GM18951 (cell line): ENCODE results near the gene LACTB.

Experiments used
- POLR2A ChIP-seq: IDR thresholded peaks from 4 replicates; pipeline ENCODE4 v1.6.1; 2011; ENCODE audit warnings: mild to moderate bottlenecking; ENCODE audit not compliant: insufficient read length, insufficient read depth; ENCODE audit errors: extremely low read depth
- in situ Hi-C: fragments of 300-500 bp; cut with MboI; formaldehyde crosslinking; loops from one replicate; pipeline ENCODE4 v1.12.0; 2022; ENCODE audit warnings: low sequenced_read_pairs, mixed read lengths, inconsistent platforms; ENCODE audit not compliant: unreplicated experiment

The LACTB gene

DNA sequence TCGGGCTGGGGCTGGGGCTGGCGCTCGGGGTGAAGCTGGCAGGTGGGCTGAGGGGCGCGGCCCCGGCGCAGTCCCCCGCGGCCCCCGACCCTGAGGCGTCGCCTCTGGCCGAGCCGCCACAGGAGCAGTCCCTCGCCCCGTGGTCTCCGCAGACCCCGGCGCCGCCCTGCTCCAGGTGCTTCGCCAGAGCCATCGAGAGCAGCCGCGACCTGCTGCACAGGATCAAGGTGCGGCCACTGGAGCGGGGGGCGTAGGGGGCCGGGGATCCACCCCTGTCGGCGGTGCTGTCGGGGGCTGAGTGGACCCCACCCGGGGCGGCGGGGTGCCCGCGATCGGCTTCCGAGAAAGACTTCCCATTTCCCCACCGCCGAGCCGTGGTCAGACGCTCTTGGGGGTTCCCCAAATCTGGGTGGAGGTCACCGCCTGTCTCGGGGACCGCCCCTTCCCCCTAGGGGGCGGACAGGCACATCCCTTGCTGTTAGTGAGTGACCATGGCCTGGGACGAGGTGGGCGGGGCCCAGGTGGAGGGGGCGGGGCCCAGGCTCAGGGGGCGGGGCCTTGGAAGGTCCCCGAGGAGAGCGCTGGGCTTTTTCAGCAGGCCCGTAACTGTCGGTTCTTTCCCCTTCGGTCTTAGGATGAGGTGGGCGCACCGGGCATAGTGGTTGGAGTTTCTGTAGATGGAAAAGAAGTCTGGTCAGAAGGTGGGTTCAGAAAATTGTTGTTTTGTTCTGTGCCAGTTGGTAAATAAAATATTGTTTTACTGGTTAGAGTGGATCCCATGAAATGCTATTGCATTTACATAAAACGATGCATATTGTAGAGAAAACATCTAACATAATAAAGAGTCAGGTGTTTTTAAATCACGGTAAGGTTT, 578 bp downstream of the LACTB start:
- no peak for TF ChIP-seq POLR2A
- in situ Hi-C loops, result no loop called here

- in situ Hi-C loops, result no loop called here
- no peak for TF ChIP-seq POLR2A
Measured at GRCh38 chr15:63124506-63124905, 2.8 kb downstream of the LACTB start.

- in situ Hi-C loops, result no loop called here
- no peak for TF ChIP-seq POLR2A
Measured at GRCh38 chr15:63126726-63127125, 5.1 kb downstream of the LACTB start.

DNA sequence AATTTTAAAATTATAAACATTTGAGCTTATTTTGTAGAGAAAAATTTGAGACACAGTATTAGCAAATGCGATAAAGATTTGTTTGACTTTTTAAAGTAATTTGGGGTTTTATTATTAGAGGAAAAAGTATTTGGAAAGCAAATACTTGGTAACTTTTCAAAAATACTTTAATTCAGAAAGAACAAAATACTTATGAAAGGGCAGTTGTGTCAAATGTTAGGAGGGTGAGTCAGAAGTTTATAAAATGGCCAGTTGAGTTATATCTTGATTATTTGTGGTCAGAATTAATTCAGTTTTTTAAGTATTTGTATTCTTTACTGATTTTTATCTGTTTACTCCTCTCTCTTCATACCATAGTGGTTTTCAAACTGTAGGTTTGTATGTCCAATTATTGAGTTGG, 12.1 kb downstream of the LACTB start:
- in situ Hi-C loops, result no loop called here
- TF ChIP-seq POLR2A, result no peak

GRCh38 chr15:63134245-63134985, 12.8 kb downstream of the LACTB start:
- in situ Hi-C loops, result no loop called here
- no peak for TF ChIP-seq POLR2A

- TF ChIP-seq POLR2A, result no peak
- in situ Hi-C loops, result no loop called here
Measured at GRCh38 chr15:63135281-63135680, 13.6 kb downstream of the LACTB start.

GRCh38 chr15:63135804-63136203, 14.1 kb downstream of the LACTB start:
- no peak for TF ChIP-seq POLR2A
- in situ Hi-C loops, result no loop called here

DNA sequence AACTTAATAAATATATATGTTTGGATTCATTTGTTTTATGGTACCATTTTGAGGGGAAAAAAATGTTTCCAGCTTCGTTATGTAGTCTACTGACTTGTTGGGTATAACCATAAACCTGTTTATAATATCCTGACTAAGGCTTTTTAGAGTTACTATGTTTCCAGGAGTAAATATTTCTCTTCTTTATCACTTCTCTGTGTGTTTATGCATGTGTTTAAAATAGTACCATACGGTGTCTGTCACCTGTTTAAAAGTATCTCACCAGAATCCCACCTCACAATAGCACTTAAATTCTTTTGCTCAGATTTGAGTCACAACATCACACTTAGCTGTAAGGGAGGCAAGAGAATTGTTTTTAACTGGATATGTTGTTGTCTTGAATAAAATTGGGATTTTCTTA, 15.1 kb downstream of the LACTB start:
- in situ Hi-C loops, result no loop called here

GRCh38 chr15:63140936-63141335, 19.3 kb downstream of the LACTB start:
- in situ Hi-C loops, result no loop called here
- TF ChIP-seq POLR2A, result no peak

More for the DNA sequence above, 15.1 kb downstream of the LACTB start:
- no peak for TF ChIP-seq POLR2A

DNA sequence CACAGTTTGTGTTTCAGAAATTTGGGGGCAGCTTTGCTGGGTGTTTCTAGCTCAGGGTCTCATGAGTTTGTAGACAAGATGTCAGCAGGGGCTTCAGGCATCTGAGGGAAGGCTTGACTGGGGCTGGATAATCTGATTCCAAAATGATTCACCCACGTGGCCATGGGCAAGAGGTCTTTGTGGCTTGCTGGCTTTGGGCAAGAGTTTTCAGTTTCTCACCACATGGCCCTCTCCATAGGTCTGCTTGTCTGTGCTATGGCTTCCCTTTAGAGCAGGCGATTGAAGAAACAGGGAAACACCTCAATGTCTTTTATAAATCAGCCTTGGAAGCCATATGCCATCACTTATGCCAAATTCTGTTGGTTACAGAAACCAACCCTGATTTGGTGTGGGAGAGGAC, 23.8 kb downstream of the LACTB start:
- in situ Hi-C loops, result no loop called here
- no peak for TF ChIP-seq POLR2A

- TF ChIP-seq POLR2A, result no peak
- in situ Hi-C loops, result no loop called here
Measured at GRCh38 chr15:63146684-63147083, 25.0 kb downstream of the LACTB start.

GRCh38 chr15:63151665-63152064, 30.0 kb downstream of the LACTB start:
- no peak for TF ChIP-seq POLR2A
- in situ Hi-C loops, result no loop called here

DNA sequence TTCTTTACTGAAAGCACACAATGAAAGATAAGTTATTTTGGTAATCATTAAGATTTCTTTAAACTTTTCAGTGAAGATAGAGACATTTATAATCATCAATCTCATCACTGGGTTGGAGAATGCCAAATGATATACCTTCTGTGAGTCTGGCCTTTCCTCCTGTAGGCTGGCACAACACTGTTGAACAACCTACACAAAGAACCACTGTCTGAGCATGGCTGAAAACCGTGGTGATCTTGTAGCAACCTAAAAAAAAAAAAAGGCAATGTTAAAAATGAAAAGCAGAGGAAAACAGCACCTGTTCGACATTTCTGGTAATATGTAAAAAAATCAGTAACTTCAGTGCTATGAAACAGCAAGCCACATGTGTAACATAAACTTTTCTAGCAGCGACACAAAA, 33.8 kb downstream of the LACTB start:
- in situ Hi-C loops, result no loop called here
- TF ChIP-seq POLR2A, result no peak

DNA sequence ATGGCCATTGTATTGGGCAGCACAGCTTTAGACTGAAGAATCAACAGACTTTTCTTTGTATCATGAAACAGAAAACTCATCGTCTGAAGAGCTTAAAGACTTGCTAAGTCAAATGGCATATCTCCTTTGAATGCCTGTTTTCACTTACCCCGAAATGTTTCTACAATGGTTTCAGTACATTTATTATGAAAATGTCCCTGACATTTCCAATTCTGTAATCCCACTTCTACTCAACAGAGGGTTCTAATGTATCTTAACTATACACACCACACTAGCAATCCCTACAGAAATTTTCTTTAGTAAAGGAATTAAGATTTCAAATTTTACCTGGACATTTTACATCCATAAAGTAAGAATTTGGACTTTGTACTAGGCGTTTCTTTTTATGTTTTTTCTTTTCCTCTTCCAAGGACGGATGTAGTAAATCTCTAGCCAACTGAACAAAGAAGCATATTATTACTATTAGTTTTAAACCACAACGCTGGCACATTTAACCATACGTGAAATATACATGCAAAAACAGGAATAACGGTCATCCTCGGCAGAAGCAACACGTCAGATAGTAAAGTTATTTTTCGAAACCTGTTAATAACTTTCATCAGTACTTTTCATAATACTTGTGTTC, 34.5 kb downstream of the LACTB start:
- in situ Hi-C loops, result no loop called here
- no peak for TF ChIP-seq POLR2A

GRCh38 chr15:63156755-63157117, 35.1 kb downstream of the LACTB start:
- in situ Hi-C loops, result no loop called here
- no peak for TF ChIP-seq POLR2A
